Measurements from ENCODE around the gene FAM107B.
"Not testable (repeated sequence)": the region's sequence is repeated elsewhere in the genome, so short reads cannot be mapped to it uniquely, and the experiment has no call there.

The FAM107B gene

GRCh38 chr10:14774797-14775196 lies at the start of gene FAM107B:
FAM107B (minus strand) TSS chr10:14774897; CDS start chr10:14774663, 234 bp downstream.
- DNase-seq, result no peak

GRCh38 chr10:14823966-14824365 lies 49.3 kb upstream of the FAM107B start:
- no peak for DNase-seq

GRCh38 chr10:14822879-14823755 lies 48.4 kb upstream of the FAM107B start:
- DNase-seq, result peak; percentile 3

GRCh38 chr10:14821635-14822375 lies 47.1 kb upstream of the FAM107B start:
- DNase-seq, result no peak

GRCh38 chr10:14820775-14821154 lies 46.1 kb upstream of the FAM107B start:
- DNase-seq, result no peak

GRCh38 chr10:14820010-14820774 lies 45.5 kb upstream of the FAM107B start:
- DNase-seq, result no peak

GRCh38 chr10:14816717-14817116 lies 42.0 kb upstream of the FAM107B start:
- DNase-seq, result not testable (repeated sequence)

- DNase-seq, result no peak
These were observed 41.0 kb upstream of the FAM107B start for GRCh38 chr10:14815681-14816080.

GRCh38 chr10:14812271-14812670 lies 37.6 kb upstream of the FAM107B start:
- no peak for DNase-seq

- DNase-seq, result no peak
These were observed 36.6 kb upstream of the FAM107B start for GRCh38 chr10:14810969-14811953.

- no peak for DNase-seq
These were observed 31.6 kb upstream of the FAM107B start for GRCh38 chr10:14806318-14806717.

GRCh38 chr10:14803827-14804226 lies 29.1 kb upstream of the FAM107B start:
- DNase-seq, result no peak

GRCh38 chr10:14801723-14802122 lies 27.0 kb upstream of the FAM107B start:
- no peak for DNase-seq

- DNase-seq, result no peak
These were observed 25.7 kb upstream of the FAM107B start for GRCh38 chr10:14800397-14800796.

- no peak for DNase-seq
These were observed 23.9 kb upstream of the FAM107B start for GRCh38 chr10:14798636-14799035.

- no peak for DNase-seq
These were observed 13.2 kb upstream of the FAM107B start for GRCh38 chr10:14787938-14788337.

GRCh38 chr10:14784459-14785055 lies 9.9 kb upstream of the FAM107B start:
- DNase-seq, result no peak

GRCh38 chr10:14782691-14783363 lies 8.1 kb upstream of the FAM107B start:
- DNase-seq, result no peak

- DNase-seq, result no peak
These were observed 7.1 kb upstream of the FAM107B start for GRCh38 chr10:14781763-14782162.

- DNase-seq, result no peak
These were observed 4.4 kb upstream of the FAM107B start for GRCh38 chr10:14779001-14779651.
